ENCODE results near the gene MAP4K4.

MAP4K4 gene

DNA sequence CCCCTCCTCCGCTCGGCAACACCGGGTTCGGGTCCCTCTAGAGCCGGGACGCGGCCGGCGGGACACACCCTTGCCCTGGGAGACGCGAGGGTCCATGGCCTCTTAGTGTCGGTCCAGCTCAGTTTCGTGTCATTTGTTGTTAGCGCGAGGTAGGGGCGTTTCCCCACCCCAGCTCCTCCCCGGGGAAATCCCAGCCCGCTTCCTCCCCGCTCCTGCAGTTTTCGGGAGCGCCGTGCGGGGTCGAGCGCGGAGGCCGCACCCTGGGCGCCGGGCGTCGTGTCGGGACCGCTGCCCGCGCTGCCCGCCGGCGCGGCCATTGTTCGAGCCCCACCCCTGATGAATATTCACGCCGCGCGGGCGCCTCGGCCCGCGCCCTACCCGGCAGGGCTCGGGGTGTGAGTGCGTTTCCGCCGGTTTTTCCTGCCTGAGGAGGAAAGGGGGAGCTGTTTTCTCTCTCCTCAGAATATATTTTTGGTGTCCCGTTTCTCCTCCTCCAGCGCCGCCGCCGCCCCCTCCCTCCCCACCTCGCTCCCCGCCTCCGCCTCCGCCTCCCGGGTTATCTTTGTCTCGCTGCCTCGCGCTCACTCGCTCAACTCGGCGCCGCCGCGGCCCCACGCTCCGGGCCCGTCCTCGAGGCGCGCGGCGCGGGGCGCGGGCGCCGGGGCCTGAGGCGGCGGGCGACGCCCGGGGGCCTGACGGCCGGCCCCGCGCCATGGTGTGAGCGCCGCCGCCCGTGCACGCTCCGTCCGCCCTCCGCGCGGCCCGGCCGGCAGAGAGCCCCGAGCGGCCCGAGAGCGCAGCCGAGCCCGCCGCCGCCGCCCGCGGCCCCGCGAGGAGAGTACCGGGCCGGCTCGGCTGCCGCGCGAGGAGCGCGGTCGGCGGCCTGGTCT lies at the start of gene MAP4K4:
TSS of gene MAP4K4 (plus strand) at position 584 of the 890 bp plus-strand sequence. CDS start 374 bp downstream, outside the sequence.
- peak; percentile 69 for DNase-seq (ENCODE audit: low spot score)

GRCh38 chr2:101653469-101653868 lies 44.0 kb upstream of the MAP4K4 start:
- DNase-seq (ENCODE audit: low spot score): no peak

GRCh38 chr2:101655702-101656422 lies 41.6 kb upstream of the MAP4K4 start:
- DNase-seq (ENCODE audit: low spot score): no peak

DNA sequence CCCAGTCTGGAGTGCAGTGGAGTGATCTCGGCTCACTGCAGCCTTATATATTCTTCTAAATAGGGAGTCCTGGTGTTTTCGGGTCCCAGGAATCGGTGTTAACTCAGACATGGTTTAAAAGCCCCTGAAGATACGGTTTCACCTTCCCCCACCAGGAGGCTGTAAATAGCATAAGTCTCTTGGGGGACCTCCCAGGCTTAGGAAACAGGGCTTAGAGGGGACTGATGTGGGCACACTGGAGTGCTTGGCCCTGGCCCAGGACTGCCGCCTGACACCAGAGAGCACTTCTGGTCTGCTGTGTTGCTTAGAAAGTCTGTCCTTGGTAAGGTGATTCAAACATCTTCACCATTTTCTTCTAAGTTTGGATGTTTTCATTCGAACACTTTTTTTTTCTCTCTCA lies 39.7 kb upstream of the MAP4K4 start:
- no peak for DNase-seq (ENCODE audit: low spot score)

DNA sequence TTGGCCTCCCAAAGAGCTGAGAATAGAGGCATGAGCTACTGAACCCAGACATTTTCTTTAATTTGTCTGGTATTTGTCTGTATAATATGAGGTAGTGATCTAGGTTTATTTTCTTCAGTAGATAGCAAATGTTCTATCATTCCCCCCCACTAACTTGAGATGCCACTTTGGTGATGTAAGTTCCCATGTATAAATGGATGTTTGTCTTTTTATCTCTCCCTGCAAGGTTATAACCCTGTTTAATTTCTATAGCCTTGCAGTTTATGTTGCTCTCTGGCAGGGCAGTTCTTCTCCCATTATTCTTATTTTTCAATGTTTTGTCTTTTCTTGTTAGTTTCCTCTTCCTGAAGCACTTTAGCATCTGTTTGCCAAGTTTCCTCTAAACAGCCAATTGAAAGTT lies 39.1 kb upstream of the MAP4K4 start:
- DNase-seq (ENCODE audit: low spot score): no peak

DNA sequence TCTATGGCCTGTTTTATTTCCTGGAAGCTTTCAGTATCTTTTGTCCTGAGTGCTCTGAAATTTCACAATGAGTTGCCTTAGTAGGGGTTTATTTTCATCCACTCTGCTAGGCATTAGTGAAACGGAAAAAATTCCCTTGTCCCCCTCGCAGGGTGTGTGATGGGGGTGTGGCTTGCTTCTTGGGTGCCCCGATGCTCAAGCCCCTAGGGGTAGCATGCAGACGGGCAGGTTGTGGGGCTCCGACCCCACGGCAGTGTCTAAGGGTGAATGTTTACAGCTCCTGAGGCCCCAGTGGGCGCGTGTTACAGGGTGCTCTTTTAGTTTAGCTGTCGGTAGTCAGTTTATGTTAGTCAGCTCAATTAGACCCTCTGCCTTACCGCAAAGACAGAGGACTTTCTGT lies 32.2 kb upstream of the MAP4K4 start:
- DNase-seq (ENCODE audit: low spot score): no peak

DNA sequence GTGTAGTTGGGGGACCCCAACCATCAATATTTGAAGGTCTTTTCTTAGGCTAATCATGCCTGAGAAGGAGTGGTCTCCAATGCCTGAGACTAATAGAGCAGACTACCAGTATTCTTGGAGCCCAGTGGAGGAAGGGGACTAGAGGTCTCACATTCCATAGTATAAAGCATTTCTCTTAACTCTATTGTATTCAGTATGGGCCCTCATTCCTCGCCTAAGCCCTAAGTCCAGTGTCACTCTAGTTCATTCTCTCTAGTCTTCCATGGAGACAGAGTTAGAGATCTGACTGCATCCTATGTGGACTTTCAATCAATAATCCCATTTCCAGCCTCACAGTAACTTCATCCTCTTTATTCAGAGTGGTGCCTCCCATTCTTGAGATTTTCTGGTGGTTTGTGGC lies 29.7 kb upstream of the MAP4K4 start:
- DNase-seq (ENCODE audit: low spot score): no peak

DNA sequence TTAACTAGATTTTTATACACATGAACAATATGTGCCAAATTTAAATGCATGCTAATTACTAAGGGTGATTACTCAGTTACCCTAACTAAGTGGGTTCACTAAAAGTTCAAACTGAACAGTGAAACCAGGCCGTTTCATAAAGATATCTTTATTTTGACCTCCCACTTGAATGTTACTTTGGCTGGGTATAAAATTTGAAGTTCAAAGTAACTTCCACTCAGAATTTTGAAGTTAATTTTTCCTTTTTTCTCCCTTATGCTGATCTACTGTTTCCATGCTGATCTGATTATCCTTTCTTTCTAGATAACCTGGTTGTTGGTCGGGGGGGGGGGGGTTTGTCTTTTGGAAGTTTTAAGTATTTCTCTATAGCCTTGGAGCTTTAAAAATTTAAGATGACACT lies 25.5 kb upstream of the MAP4K4 start:
- DNase-seq (ENCODE audit: low spot score): no peak

GRCh38 chr2:101673920-101674319 lies 23.6 kb upstream of the MAP4K4 start:
- no peak for DNase-seq (ENCODE audit: low spot score)

GRCh38 chr2:101675512-101675911 lies 22.0 kb upstream of the MAP4K4 start:
- no peak for DNase-seq (ENCODE audit: low spot score)

DNA sequence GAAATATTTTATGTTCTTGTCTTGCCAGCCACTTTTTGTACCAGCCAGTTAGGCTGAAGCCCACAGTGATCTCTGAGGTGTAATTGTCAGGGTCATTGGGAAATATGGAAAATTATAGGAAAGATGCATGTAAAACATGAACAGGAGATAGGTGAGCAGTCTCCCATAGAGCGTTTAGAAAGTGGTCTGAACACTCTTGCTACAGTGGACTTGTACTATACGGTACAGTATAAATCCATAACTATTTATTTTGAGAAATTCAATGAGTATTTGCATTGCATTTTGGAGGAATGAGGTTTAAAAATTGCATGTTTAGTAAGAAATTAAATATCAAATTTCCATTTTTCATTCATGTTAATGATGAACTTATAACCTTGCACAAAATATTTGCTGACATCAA lies 20.8 kb upstream of the MAP4K4 start:
- no peak for DNase-seq (ENCODE audit: low spot score)

DNA sequence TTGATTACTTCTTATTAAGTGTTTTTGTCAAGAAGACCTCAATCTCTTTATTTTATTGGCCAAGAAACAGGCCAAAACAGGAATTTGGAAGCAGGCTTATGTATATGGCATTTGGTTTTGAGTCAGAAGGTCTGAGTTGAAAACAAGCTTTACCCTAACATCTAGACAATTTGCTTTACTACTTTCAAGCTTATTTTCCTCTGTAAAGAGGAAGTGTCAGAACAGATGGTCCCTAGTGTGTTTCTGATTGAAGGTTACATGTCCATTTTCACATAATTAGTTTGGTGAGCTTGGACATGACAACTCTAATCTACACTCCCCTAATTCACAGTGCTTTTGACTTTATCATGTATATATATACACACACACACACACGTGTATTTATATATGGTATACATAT lies 19.8 kb upstream of the MAP4K4 start:
- no peak for DNase-seq (ENCODE audit: low spot score)

DNA sequence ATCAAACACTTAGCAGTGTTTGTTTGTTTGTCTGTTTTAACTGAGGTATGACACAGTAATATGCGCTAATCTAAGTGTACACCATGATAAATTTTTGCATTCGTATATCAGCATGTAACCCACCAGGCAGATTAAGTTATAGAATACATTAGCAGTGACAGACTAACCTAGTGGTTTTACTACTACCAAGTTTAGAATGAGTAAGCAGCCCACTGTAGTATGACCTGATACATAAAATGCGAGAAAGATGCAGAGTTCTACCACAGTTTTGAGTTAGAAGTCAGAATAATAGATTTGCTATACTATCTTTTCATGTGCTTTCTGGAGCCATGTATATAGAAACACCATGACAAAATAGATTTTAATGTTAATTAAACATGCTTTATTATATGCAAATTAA lies 19.1 kb upstream of the MAP4K4 start:
- DNase-seq (ENCODE audit: low spot score): no peak

GRCh38 chr2:101679037-101679726 lies 18.3 kb upstream of the MAP4K4 start:
- peak; percentile 12 for DNase-seq (ENCODE audit: low spot score)

DNA sequence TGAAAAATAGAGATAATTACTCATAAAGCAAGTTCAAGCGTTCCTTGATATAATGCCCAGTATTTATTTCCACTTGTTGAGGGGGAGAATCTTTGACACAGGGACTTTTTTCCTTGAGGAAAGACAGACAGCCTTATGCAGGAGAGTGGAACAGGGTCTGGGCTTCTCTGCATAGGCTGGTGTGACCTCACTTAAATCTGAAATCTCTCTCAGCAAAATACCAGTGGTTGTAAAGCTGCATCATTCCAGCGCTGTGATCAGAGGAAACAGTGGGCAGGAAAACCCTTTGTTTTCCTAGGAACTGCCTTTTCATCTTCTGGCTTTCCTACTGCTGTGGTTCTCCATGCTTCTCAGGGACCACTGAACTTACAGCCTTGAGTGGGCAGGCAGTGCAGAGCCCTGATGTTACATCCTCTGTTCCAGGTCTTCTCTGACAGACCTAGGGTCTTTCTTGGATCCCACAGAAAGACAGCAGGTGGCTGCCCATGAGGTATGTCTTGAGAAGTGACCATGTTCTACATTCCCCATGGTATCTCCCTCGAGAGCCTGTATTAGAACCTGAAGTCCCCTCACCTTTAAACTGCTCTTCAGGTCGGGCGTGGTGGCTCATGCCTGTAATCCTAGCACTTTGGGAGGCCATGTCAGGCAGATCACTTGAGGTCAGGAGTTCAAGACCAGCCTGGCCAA lies 17.6 kb upstream of the MAP4K4 start:
- DNase-seq (ENCODE audit: low spot score): no peak

DNA sequence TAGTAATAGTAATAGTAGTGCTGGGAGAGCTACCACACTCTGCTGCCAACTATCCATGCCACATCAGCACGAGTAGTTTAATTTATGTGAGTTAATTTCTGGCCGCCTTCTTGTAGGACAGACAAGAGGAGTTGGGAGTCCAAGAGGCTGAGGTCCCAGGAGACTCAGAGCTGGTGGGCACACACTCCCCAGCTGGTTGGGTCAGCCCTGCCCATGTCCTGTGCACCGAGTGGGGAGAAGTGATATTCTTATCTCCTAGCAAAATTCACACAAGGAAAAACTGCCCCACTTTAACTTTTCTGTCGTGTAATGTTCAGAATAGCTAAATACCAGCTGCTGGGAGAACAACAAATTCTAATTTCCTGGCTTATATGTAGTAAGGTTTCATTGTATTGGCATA lies 15.2 kb upstream of the MAP4K4 start:
- no peak for DNase-seq (ENCODE audit: low spot score)

DNA sequence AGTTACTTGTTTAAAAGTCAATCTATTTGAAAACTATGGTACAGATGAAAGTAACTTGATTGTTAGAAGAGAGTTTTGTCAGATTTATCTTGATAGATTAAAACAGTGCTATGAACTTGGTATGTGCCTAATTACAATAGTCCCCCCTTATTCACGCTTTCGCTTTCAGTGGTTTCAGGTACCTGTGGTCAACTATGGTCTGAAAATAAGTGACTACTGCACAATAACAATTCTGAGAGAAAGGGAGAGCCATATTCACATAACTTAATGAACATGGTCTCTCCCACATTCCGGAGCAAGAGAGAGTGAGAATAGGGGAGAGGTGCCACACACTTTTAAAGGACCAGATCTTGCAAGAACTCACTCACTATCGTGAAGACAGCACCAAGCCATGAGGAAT lies 13.2 kb upstream of the MAP4K4 start:
- DNase-seq (ENCODE audit: low spot score): no peak

DNA sequence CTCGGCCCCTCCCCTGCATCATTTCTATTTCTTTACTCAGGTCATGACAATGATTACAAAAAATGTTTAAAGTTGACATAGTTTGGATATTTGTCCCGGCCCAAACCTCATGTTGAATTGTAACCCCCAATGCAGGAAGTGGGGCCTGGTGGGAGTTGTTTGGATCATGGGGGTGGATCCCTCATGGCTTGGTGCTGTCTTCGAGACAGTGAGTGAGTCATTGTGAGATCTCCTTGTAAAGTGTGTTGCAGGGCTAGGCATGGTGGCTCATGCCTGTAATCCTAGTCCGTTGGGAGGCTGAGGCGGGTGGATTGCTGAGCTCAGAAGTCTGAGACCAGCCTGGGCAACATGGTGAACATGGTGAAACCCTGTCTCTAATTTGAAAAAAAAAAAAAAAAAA lies 9.2 kb upstream of the MAP4K4 start:
- DNase-seq (ENCODE audit: low spot score): no peak

DNA sequence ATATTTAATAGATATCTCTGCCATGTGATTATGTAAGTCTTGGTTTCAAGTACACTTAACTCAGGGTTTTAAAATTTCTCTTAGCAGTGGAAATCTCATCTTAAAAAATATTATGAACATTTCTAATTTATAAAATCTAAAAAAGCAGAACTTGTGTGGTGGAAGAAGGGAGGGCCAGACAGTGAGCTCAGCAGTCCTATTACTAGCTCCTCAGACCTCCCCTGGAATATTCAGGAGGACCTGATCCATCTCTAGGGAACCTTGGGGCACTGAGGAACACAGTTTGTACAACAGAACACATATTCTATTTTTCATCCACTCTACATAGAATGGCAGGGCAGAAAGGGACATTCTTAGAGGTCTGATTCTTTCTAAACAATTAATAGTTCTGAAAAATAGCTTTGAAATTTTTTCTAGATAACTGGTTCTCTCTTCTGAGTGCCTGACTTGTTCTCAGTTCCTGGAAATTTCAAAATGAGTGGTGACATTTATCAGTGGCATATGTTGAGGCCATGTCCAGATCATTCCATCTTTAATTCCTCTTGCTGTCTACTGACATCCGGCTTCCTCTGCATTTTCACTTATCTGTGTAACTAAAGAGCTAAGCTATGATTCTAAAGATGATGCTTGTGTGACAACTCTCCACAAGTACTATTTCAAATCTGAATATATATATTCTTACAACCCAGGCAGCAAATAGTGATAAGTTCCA lies 8.2 kb upstream of the MAP4K4 start:
- DNase-seq (ENCODE audit: low spot score): no peak

GRCh38 chr2:101690547-101691152 lies 6.9 kb upstream of the MAP4K4 start:
- no peak for DNase-seq (ENCODE audit: low spot score)

GRCh38 chr2:101692041-101692440 lies 5.5 kb upstream of the MAP4K4 start:
- DNase-seq (ENCODE audit: low spot score): no peak
